ENCODE results near the gene XG.

DNA sequence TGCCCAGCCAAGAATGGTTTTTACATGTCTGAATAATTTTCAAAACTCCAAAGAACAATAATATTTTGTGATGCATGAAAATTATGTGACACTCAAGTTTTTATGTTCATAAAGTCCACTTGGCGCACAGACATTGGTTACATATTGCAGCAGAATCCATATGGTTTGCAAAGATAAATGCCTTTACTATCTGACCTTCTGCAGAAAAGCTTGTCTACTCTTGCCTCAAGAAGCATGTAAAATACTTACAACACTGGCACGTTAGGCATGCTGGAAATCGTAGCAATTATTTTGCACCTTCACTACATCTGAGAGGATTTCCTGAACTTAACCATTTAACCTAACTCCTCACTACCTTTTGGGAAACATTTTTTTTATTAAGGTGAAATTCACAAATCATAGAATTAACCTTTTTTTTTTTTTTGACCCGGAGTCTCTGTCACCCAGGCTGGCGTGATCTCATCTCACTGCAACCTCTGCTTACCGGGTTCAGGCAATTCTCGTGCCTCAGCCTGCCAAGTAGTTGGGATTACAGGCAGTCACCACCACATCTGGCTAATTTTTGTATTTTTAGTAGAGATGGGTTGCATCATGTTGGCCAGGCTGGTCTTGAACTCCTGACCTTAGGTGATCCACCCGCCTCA is 3.5 kb upstream of the XG start:
- TF ChIP-seq, protein P1, sequence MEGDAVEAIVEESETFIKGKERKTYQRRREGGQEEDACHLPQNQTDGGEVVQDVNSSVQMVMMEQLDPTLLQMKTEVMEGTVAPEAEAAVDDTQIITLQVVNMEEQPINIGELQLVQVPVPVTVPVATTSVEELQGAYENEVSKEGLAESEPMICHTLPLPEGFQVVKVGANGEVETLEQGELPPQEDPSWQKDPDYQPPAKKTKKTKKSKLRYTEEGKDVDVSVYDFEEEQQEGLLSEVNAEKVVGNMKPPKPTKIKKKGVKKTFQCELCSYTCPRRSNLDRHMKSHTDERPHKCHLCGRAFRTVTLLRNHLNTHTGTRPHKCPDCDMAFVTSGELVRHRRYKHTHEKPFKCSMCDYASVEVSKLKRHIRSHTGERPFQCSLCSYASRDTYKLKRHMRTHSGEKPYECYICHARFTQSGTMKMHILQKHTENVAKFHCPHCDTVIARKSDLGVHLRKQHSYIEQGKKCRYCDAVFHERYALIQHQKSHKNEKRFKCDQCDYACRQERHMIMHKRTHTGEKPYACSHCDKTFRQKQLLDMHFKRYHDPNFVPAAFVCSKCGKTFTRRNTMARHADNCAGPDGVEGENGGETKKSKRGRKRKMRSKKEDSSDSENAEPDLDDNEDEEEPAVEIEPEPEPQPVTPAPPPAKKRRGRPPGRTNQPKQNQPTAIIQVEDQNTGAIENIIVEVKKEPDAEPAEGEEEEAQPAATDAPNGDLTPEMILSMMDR (IDR thresholded peaks at IDR 0.05; ENCODE audit: low read depth, low read length, poor library complexity, severe bottlenecking): no peak
- TF ChIP-seq EZH2phosphoT487 (IDR thresholded peaks at IDR 0.05; ENCODE audit: borderline replicate concordance, low read length): no peak

All from DOHH2 (cell line).